HG03575 (cell line): Measurements from ENCODE around the gene ZSWIM1.
"Not testable (repeated sequence)": the region's sequence is repeated elsewhere in the genome, so short reads cannot be mapped to it uniquely, and the experiment has no call there.

ENCODE experiments used
- ATAC-seq: cut with Tn5 transposase; IDR thresholded peaks from one replicate; pipeline ENCODE4 v1.9.1; 2021; ENCODE audit not compliant: unreplicated experiment, insufficient number of reproducible peaks, low FRiP score; ENCODE audit errors: extremely low read depth

ZSWIM1 gene

DNA sequence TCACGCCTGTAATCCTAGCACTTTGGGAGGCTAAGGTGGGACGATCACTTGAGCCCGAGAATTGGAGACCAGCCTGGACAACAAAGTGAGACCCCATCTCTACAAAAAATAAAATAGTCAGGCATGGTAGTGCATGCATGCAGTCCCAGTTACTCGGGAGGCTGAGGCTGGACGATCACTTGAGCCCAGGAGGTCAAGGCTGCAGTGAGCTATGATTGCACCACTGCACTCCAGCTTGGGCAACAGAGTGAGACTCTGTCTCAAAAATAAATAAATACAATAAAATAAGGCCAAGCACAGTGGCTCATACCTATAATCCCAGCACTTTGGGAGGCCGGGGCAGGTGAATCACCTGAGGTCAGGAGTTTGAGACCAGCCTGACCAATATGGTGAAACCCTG is 20.3 kb downstream of the ZSWIM1 start:
- not testable (repeated sequence) for ATAC-seq

DNA sequence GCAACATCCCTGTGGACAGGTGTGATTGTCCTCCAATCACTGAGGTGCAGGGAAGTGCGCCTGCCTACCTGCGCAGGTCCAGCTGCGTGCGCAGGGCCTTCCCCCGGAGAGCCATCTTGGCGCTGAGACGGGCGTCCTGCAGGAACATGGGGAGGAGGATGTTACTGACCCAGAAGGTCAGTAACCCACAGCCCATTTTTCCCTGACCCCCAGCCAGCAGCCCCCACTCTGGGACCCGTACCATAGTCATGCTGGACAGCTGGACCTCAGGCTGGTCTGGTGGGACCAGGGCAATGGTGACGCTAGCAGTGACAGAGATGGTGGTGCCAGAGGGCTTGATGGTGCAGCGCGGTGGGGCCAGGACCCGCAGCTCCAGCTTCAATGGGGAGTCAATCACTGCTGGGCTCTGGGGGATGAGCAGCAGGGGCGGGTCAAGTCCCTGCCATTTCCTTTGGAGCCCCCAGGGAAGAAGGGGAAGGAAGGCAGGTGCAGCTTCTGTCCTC is 21.2 kb downstream of the ZSWIM1 start:
- no peak for ATAC-seq

- no peak for ATAC-seq
Observed at GRCh38 chr20:45904583-45905504, 23.8 kb downstream of the ZSWIM1 start.

DNA sequence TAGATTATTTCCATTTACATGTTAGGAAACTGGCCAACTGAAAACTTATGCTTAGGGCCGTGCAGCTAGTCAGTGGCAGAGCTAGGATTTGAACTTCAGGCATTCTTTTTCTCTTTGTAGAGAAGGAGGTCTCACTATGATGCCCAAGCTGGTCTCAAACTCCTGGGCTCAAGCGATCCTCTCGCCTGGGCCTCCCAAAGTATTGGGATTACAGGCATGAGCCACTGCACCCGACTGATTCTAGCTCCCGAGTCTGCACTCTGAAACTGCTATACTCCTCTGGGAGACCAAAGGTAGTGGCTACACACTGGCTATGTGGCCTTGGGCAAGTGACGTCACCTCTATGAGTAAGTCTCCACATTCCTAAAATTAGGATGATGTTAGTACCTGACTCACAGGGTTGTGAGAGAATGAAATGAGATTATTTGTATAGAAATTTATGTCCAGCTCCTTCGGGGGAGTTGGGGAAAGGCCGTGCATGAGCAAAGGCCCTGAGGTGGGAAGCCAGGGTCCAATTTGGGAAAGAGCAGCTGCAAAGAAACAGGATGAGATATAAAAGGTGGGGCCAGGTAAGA is 24.6 kb downstream of the ZSWIM1 start:
- no peak for ATAC-seq

- ATAC-seq = no peak
Observed at GRCh38 chr20:45907219-45907948, 26.4 kb downstream of the ZSWIM1 start.

DNA sequence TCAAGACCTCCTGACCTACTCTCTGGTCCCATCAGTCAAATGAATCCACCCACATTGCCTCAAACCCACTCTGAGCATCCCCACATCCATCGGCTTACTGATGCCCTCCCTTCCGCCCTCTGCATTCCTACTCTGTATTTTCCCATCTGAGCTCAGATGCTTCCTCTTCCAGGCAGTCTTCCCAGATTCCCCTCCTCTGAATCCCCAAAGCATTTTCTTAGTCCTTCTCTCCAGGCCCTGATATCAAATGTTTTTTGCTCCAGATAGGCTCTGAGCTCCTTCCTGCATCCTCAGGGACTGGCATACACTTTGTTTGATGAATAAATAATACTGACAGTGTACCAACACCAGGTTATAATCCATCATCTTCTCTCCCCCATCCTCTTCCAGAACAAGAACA is 27.1 kb downstream of the ZSWIM1 start:
- ATAC-seq = no peak

DNA sequence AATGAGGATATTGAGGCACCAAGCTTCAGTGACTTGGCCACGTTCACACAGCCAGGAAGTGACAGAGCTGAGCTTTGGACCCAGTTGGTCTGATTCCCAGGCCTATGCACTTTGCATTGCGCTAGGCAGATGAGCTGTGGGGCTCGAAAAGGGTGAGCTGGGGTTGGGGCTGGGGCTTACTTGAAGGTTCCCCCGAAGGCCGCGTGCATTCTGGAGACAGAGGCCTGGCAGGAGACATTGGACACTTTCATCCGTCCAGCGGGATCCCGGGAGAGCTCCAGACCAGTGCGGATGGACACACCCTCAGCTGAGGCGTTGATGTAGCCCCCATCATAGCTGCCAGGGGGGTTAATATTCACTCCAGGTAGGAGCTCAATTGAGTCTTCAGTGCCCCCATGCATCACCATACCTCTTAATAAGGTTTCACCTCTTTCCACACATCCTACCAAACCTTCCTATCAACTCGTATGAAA is 28.3 kb downstream of the ZSWIM1 start:
- no peak for ATAC-seq

- ATAC-seq = no peak
Observed at GRCh38 chr20:45909817-45910669, 29.0 kb downstream of the ZSWIM1 start.

DNA sequence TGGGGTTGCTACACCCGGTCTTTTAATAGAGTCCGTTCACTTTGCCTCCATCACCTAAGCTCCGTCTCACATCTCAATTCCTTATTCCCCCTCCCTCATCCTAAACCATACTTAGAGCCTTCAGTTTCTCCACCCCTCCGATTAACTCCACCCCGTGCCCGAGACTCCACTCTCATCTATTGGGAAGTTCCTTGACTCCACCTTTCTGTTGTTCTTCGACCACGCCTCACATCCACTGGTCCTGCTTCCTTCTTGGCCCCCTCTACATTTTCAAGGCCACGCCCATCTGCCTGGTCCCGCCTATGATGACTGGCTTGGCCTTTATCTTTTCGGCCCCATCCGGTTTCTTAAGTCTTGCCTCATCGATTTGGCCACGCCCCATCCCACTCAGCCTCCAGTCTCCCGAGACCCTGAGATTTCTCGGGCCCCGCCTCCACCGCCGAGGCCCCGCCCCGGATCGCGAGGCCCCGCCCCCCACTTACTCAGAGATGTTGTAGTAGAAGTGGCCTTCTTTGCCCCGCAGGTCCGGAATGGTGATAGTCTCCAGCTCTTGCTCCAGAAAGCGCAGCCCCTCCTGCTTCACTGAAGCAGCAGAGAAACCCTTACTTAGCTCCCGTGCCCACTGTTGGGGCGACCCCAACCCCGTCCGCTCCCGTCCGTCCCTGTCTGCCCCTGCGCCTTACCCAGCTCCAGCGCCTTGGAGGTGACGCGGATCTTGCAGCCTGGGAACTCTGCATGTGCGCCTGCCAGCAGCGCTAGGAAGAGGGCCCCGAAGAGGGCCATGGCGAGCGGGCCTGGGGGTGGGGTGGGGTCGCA is 29.9 kb downstream of the ZSWIM1 start:
- peak; percentile 50 for ATAC-seq

DNA sequence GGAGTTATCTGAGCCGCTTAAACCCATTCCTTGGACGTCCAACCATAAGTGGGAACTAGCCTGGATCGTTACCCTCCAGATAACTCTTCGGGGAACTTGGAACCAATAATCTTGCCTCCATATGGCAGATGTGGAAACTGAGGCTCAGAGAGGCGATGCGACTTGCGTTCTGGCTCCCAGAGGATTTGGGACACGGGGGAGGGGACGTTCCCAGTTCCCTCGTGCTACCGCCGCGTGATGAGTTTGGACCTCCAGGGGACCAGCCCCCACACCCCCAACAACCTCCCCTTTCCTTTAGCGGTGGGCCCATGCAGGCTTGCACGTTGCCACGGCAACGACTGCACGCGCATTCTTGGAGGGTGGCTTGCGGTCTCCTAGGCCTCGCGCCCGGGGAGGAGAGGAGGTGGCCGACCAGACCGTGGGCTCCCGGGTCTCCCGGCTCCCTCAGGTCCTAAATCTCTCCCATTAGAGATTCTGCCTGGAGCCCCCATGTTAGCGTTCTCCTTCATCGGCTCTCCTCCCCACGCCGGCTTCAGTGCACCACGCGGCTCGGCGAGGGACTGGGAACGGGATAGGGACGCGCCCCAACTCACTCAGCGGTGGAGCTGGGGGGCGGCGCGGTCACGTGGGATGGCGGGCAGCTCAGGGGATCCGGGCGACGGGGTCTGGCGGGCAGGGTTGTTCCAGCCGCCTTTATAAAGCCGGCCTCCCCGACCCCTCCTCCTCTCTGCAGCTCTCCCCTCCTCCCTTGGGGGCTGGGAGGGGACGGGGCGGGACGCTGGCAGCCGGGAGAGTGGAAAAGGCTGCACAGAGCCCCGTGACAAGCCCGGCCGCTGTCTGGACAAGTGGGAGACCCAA is 30.7 kb downstream of the ZSWIM1 start, which contains the start of gene PLTP:
TSS of gene PLTP (minus strand) at position 670 of the 858 bp plus-strand sequence. CDS start 703 bp downstream, outside the sequence.
- no peak for ATAC-seq

DNA sequence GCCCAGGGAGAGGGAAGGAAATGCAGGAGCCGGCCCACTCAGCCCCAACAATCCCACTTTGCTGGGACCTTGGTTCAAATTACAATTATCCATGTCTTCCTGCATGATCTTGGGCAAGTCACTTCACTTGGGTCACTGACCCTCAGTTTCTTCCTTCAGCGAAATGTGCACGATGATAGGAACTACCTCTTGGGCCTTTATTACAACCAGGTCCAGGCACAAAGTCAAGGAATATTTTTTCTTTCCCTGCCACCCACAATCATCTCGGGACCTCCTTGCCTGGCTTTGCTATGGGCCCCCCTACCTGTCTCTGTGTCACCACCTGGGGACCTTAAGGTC is 31.3 kb downstream of the ZSWIM1 start:
- no peak for ATAC-seq

DNA sequence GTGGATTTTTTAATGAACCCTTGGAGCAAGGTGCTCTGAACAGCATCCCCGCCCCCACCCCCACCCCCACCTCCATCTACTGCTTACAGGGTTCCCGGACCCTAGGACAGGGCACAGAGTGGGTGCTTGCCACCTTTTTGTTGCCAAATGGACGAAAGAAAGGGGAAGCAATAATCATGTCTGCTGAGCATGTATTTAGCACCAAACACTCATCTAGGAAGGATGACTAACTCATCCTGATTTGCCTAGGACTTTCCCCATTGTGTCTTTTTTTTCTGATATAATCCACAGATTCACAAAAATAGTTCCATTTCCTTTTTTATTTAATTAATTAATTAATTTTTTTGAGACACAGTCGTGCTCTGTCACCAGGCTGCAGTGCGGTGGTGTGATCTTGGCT is 32.1 kb downstream of the ZSWIM1 start:
- ATAC-seq = no peak

GRCh38 chr20:45917790-45918141 is 36.7 kb downstream of the ZSWIM1 start:
- no peak for ATAC-seq

DNA sequence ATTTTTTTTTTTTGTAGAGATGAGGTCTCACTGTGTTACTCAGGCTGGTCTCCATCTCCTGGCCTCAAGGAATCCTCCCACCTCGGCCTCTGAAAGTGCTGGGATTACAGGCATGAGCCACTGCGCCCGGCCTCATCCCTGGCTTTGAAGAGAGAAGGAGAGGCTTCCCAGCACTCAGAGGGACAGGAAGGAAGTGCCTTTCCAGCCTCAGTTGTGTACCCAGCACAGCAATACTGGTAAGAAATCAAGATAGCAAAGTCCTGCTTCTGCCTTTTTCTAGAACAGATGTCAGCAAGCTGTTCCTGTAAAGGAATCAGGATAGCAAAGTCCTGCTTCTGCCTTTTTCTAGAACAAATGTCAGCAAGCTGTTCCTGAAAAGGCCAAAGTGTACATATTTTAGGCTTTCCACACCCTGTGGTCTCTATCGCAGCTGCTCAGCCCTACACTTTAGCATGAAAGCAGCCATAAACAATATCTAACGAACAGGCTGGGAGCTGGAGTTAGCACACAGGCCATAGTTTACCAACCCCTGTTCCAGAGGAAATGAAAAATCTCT is 37.2 kb downstream of the ZSWIM1 start:
- no peak for ATAC-seq

DNA sequence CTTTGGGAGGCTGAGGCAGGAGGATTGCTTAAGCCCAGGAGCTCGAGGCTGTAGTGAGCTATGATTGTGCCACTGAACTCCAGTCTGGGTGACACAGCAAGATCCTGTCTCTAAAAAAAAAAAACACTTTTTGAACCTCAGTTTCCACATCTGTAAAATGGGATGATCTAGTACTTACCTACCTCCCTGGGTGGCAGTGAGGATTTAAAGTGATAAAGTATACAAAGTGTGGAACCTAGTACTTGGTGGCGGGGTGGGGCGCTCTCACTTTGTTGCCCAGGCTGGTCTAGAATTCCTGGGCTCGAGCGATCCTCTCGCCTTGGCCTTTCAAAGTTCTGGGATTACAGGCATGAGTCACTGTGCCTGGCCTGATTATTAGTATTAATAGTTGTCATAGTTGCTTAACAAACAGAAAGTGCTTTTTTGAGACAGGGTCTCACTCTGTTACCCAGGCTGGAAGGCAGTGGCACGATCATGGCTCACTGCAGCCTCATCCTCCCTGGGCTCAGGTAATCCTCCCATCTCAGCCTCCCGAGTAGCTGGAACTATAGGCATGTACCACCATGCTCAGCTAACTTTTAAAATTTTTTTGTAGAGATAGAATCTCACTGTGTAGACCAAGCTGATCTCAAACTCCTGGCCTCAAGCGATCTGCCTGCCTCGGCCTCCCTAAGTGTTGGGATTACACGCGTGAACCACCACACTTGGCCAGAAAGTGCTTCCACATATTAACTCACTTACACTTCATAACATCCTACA is 37.9 kb downstream of the ZSWIM1 start:
- ATAC-seq = no peak
